C4-2B (cell line): ENCODE measurements around the gene INPP5E.

Experiments
- H3K27ac ChIP-seq: fragments of 450-650 bp; 2 replicates; pipeline ENCODE4 v1.5.1; 2017
- ZFX ChIP-seq: fragments of 450-650 bp; IDR thresholded peaks from 2 replicates; pipeline ENCODE4 v1.6.1; 2017
- TF ChIP-seq, protein P1 (sequence below): fragments of 450-650 bp; conservative IDR thresholded peaks from 2 replicates; pipeline ENCODE4 v1.5.1; 2017; ENCODE audit warnings: mild to moderate bottlenecking

INPP5E gene

DNA sequence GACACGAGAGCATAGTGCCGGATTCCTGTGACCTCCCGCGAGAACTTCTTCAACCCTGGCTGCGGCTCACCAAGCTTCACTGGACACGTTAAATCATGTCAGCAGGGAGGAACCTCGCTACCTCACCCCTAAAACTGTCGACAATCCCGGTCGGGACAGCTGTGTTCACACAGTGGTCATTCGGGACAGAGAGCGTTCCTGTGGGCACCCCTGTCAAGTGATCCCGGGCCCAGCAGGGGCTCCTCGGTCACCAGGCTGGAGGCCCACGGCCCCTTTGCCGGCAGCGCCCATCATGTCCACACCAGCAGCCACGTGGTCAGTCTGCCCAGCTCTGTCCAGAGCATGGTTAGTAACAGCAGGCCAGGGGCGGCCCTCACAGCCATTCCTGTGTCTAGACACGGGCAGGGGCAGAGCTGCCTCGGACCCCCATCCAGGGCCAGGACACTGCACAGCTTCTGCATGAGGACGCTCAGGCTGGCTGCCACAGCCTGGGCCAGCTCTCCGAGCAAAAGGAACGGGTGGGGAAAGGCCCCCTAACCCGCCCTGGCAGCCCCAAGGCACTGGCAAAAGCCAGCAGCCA is 3.5 kb downstream of the INPP5E start:
- TF ChIP-seq, protein P1, sequence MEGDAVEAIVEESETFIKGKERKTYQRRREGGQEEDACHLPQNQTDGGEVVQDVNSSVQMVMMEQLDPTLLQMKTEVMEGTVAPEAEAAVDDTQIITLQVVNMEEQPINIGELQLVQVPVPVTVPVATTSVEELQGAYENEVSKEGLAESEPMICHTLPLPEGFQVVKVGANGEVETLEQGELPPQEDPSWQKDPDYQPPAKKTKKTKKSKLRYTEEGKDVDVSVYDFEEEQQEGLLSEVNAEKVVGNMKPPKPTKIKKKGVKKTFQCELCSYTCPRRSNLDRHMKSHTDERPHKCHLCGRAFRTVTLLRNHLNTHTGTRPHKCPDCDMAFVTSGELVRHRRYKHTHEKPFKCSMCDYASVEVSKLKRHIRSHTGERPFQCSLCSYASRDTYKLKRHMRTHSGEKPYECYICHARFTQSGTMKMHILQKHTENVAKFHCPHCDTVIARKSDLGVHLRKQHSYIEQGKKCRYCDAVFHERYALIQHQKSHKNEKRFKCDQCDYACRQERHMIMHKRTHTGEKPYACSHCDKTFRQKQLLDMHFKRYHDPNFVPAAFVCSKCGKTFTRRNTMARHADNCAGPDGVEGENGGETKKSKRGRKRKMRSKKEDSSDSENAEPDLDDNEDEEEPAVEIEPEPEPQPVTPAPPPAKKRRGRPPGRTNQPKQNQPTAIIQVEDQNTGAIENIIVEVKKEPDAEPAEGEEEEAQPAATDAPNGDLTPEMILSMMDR = no peak
- TF ChIP-seq ZFX = no peak
- H3K27ac ChIP-seq = no peak overlapping the region

GRCh38 chr9:136434580-136435169 is 5.0 kb downstream of the INPP5E start:
- H3K27ac ChIP-seq = no peak overlapping the region

GRCh38 chr9:136433849-136434579 is 5.6 kb downstream of the INPP5E start:
- TF ChIP-seq, protein P1 = no peak
- no peak overlapping the region for H3K27ac ChIP-seq

More at GRCh38 chr9:136434580-136435169, 5.0 kb downstream of the INPP5E start:
- TF ChIP-seq, protein P1 = no peak
- no peak for TF ChIP-seq ZFX

GRCh38 chr9:136433043-136433715 is 6.5 kb downstream of the INPP5E start:
- TF ChIP-seq ZFX = no peak
- TF ChIP-seq, protein P1 = no peak
- H3K27ac ChIP-seq = no peak overlapping the region

- TF ChIP-seq, protein P1 = no peak
- TF ChIP-seq ZFX = no peak
- no peak overlapping the region for H3K27ac ChIP-seq
Measured at GRCh38 chr9:136432591-136432990, 7.1 kb downstream of the INPP5E start.

DNA sequence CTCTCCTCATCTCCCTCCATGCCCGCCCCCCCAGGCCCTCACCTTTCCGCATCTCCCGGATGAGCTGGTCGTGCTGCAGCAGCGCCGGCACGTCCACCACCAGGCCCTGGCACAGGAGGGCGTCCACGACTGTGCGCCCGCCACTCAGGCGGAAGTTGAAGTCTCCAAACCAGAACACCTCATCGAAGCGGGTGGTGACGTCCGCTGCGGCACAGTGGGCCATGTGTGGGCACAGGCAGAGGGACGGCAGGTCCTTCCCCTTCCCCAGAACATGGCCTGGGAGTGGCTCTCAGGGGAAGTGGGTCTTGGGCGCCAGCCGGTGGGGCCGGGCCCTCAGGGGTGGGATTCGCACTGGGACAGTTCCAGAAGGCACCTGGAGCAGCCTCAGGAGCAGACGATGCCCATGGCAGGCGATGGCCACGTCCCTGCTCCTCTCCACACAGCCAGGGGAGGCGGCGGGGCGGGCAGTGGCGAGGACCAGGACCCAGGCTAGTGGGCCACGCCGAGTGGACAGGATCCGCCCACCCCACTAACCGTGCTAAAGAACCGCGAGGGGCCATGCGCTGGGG is 7.8 kb downstream of the INPP5E start:
- H3K27ac ChIP-seq = no peak overlapping the region
- no peak for TF ChIP-seq ZFX
- TF ChIP-seq, protein P1 = no peak
